HT-29 (cell line): Measurements from ENCODE around the gene C6orf163. TPM values are rescaled to one million over a fixed set of nuclear protein-coding genes. Genes with fewer than 3 reads are reported as not detected.
A peak's percentile ranks its signal among the peaks of the same experiment; 100 is the strongest.

Experiments used
- DNase-seq: peaks from one replicate; pipeline ENCODE4 v3.0.0-alpha.2; 2015; ENCODE audit warnings: low spot score
- total RNA-seq: library from RNA; depleted of rRNA; stranded (reverse); fragments of >200 nt; shearing (Covaris generic); gene quantifications from 2 replicates; pipeline ENCODE4 v1.2.3, GENCODE V29; 2014

C6orf163 gene
- total RNA-seq, 1 experiment from 2014 or later = not detected

- DNase-seq = no peak
Measured at GRCh38 chr6:87356181-87356580, 11.6 kb downstream of the C6orf163 start.

- no peak for DNase-seq
Measured at GRCh38 chr6:87357479-87358196, 13.0 kb downstream of the C6orf163 start.

DNA sequence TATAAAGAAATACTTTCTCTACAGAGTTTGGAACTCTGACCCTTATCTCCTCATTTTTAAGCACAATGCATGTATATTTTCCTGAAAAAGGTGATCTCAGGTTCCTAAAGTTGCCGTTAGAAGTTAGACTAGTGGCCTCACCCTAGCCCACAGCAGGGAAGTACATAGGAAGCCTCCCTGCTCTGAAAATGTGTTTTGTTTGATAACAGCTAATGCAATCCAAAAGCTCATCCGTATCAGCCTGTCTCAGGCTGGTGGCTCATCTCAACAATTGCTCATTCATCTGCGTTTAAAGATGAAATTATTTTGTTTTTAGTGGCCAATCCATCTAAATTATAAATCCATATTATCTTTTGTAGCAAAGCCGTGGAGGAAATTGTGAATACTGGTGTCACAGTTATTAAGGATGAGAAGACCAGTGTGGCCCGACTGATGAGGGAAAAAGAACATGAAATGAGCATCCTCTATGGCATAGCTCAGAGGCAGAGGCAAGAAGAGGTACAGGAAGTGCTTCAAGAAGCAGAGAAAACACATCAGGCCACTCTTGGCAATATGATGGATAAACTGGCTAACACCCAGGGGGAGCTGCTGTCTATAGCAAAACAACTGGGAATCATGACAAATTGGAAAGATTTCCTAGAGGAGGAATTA, 20.1 kb downstream of the C6orf163 start:
- no peak for DNase-seq

DNA sequence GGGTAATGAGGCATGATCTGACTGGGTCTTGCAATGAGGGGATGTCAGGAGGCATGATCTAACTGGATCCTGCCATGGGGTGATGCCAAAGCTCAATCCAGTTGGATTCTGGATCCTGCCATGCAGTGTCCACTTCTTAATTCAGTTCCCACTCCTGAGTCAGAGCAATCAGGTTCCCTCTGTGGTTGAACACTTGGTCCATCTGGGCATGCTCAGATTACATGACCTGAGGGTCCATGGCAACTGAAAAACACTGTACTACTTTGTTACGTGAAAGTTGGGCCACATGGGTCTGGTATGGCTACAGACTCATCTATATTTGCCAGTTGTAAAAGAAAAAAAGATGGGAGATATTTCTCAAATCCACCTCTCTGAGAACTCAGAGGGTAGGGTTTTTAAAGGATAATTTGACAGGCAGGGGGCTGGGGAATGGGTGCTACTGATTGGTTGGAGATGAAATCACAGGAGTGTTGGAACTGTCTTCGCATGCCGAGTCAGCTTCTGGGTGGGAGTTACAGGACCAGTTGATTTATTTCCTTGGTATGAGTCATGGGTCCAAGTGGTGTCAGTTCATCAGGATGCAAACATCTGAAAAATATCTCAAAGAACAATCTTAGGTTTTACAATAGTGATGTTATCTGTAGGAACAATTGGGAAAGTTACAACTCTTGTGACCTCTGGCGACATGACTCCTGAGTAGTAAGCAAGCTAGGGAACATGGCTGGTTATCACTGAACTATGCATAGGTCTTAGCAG, 21.6 kb downstream of the C6orf163 start:
- no peak for DNase-seq

GRCh38 chr6:87366899-87367298, 22.3 kb downstream of the C6orf163 start:
- no peak for DNase-seq

DNA sequence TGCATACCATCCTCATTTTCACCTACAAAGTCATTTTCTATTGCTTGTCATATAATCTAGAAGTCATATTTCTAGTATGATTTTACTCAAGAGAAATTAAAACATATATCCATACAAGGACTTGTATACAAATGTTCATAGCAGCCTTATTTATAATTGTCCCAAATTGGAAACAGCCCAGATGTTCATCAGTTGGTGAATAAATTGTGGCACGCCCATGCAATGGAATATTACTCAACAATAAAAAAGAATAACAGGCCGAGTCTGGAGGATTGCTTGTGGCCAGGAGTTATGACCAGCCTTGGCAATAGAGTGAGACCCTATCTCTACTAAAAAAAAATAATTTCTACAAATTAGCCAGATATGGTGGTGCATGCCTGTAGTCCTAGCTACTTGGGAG, 28.8 kb downstream of the C6orf163 start:
- DNase-seq = no peak

- no peak for DNase-seq
Measured at GRCh38 chr6:87375315-87375714, 30.7 kb downstream of the C6orf163 start.

DNA sequence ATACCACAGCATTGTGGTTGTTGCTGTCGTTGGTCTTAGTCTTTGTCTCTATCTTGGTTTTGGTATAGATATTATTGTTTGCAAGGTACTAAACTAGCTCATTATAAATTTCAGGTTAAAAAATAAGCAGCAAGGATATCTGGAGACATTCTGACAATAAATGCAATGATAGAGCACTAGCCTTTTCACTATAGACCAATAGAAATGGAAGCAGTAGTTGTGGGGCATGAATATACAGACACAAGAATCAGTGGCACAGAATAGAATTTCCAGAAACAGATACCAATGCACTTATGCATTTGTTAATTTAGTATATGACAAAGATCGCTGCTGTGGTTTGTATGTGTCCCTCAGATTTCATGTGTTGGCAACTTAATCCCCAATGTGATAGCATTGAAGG, 32.0 kb downstream of the C6orf163 start:
- no peak for DNase-seq

DNA sequence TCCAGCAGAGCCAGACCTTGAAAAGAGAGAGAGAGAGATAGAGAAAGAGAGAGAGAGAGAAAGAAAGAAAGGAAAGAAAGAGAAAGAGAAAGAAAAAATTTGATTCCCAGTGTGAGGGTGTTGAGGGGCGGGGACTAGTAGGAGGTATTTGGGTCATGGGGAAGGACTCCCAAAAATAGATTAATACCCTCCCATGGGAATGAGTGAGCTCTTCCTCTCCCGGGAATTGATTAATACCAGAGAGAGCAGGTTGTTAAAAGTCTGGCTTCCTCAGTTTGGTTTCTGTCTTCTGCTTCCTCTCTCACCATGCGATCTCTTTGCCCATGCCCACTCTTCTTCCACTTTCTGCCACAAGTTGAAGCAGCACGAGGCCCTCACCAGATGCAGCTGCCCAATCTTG, 34.3 kb downstream of the C6orf163 start:
- no peak for DNase-seq

DNA sequence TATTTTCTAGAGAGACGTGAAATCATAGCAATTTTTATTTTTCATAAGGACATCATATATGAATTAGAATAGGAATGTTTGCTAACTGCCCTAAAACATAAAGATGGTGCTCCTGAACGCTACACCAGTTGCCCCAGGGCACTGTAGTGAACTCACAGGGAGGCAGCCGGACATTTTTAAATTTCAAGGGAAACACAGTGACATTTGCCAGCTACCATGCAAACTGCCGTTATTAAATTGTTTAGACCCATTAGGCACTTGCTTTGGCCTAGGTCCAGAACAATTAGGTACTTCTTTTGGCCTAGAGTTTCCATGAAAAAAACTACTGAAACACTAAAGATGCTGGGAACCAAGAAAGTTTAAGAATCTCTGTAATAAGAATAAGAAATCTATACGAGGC, 38.2 kb downstream of the C6orf163 start:
- DNase-seq = no peak

- DNase-seq = no peak
Measured at GRCh38 chr6:87384038-87384437, 39.4 kb downstream of the C6orf163 start.

DNA sequence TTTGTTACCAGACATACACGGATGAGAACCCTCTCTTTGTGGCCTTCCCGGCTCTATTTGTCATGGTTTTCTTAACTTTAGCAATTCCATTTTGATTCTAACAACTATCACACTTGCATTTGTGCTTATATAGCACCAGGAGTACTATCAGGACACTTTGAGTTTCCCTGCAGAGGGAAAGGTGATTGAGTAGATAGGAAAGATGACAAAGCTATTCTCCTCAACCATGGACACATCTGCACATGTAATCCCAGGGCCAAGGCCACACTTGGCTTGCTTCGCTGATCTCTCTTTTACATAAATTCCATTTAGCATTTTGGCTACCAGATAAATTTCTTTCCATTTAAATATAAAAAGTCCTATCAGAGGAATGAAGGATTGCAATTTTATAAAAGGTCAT, 39.8 kb downstream of the C6orf163 start:
- DNase-seq = no peak

DNA sequence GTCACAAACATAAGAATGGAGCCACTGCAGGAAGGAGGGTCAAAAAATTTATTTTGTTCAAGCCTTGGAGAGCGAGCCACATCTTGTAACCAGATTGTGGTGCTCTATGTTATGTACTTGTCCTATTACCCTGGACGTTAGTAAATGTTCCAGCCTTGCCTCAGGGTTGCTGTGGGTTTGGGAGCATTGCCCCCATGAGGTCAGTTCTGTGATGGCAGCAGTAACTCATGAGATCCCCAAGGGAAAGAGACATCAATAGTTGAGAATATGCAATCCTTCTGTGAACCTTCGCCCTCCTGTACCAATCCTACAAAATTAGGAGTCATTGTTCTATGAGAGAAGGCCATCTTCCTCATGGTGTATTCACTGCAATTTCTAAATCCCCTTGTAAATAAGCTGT, 46.7 kb downstream of the C6orf163 start:
- peak; percentile 42 for DNase-seq

- DNase-seq = peak; percentile 81
Measured at GRCh38 chr6:87393026-87393622, 48.5 kb downstream of the C6orf163 start.

GRCh38 chr6:87395431-87395830, 50.8 kb downstream of the C6orf163 start:
- no peak for DNase-seq

- no peak for DNase-seq
Measured at GRCh38 chr6:87396595-87397392, 52.2 kb downstream of the C6orf163 start.

GRCh38 chr6:87397656-87398055, 53.0 kb downstream of the C6orf163 start:
- DNase-seq = no peak

DNA sequence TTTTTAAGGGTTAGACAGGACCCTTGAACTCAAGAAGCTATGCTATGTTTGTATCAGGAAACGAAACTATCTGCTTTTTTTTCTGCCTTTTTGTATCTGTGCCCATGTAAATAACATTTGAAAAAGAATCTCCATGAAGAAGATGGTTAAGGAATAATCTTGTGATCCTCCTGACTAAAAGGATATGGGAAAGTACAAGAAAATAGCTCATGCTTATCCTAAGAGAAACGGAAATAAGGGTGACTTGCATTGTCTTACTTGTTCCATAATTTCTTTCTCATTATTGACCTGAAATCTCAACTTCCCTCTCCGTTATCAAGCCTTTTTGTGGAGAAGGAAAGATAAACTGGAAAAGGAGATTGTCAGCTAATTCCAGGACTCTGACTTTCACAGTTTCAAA, 57.2 kb downstream of the C6orf163 start:
- no peak for DNase-seq

DNA sequence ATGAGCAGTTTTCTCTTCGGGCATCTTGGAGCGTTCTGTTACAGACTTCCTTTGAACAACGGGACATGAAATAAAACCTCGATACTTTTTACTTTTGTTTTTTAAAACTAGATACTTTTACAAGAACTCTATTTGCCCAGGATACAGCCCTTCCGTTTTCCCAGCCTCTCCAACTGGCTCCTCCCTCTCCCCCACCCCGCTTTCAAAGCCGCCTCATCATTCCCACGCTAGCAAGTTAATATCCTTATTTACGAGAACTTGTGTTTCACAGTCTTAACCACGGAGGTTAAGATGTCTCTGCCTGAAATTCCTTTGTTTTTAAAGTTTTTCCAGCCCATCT, 62.9 kb downstream of the C6orf163 start:
- no peak for DNase-seq

GRCh38 chr6:87407901-87408720, 63.5 kb downstream of the C6orf163 start, which contains the start of gene CFAP206:
Gene CFAP206 (plus strand): TSS chr6:87407972. CDS start chr6:87409840, 1,868 bp downstream.
- DNase-seq = peak; percentile 89
